ENCODE results near the gene TNFAIP8. TPM values are rescaled to one million over a fixed set of nuclear protein-coding genes. Genes with fewer than 3 reads are reported as not detected.

The TNFAIP8 gene
- total RNA-seq, 2 donors from 2014 or later: 131 to 333 TPM

DNA sequence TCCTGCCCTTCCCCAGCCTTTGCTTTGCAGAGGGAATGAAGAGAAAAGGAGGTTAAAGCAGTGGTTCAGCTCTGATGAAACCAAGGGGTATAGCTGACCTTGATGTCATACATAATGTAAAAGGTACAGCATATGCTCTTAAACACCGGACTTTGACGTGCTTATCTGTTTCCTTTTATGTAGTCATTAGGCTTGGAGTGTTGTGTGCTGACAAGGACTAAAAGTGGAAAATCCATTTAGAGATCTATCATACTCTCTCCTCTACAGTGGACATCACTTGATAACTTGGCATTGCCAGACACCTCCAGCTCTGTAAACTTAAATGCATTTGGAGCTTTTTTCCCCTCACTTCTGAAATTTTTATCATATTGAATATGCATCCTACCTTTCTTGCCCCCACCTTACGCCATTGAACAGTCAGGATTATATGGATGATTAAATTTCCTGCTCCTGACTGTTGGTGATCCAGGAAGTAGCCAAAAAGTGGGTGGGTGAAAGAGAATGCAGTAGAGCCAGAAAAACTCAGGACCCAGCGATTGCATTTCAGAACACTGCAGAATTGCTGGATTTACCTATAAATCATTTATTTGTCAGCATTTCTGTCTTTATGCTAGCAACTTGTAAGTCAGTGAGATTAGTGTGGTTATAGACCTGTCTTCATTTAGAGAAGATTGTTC lies 4.1 kb downstream of the TNFAIP8 start:
- Mint-ChIP-seq H3K4me3 (peak overlapping the region; percentile 97), H3K27me3 (no peaks in the 10 kb centered on the region), H3K9me3 (no peaks in the 10 kb centered on the region), H3K4me1 (ENCODE audit: low read depth in 2 of 2) (peaks cover 66 to 83% of the 10 kb centered on the region in 2 donors), H3K27ac (peak overlapping the region; percentile 85 to 99), H3K36me3 (peaks cover 58% of the 10 kb centered on the region)
- DNase-seq (ENCODE audit: low spot score): no peak
- no peak for ATAC-seq

DNA sequence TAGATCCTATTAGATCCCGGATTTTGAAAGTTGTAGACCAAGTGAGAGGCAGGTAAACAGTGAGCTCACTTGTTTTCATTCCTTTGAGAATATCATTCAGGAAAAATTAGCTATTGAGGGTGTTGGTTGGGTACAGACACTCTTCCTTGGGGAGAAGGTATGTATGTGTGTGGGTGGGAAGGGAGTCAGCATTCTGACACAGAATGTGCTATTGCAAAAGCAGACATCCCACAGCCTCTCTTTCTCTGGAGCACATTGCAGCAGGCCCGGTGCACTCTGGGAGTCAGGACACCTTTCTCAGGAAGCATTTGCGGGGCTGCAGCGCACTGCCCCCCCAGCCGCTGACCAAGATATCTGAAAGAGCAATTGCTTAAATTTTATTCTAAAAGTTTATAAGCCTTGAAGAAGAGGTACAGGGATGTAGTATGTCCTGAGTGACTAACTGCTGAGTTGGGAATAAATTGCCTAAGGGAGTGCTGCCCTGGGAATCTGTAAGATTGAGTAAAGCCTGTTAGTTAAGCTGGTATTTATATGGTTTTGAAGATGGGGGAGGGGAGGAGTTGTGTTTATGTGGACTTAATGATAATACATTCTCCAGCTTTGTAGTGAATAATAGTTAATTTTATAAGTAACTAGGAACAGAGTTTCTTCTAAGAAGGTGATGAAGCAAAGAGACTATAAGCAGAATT lies 5.2 kb downstream of the TNFAIP8 start:
- DNase-seq (ENCODE audit: low spot score): no peak
- Mint-ChIP-seq H3K27me3 (no peaks in the 10 kb centered on the region), H3K4me1 (ENCODE audit: low read depth in 2 of 2) (peaks cover 72 to 90% of the 10 kb centered on the region in 2 donors), H3K27ac (peak overlapping the region; percentile 85 to 99), H3K4me3 (peak overlapping the region; percentile 97), H3K36me3 (peaks cover 64% of the 10 kb centered on the region), H3K9me3 (no peaks in the 10 kb centered on the region)
- ATAC-seq: no peak

DNA sequence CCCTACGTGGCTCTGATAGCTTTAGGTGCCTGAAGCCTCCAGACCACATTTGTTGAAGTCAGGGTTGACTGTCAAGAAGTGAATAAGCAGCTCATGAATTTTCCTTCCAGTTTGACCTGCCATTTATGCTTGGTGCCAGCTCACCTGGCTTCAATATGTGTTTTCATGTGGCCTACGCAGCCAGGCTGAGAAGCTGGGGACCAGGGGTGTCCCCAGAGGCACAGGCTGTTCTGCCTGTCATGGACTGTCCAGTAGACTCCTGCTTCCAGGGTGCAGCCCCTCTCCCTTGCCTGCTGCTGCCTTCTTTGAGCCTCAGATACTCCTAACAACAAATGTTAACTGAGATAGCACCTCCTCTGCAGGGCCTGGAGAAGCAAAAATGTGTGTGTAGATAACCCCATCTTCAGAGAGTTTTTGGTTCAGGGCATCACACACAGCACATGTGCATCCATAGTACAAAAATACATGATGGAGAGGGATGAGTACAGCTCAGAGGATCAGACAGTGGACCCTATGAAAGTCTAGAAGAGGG lies 5.8 kb downstream of the TNFAIP8 start:
- peaks cover 79 to 96% of the 10 kb centered on the region in 2 donors for H3K4me1 Mint-ChIP-seq (ENCODE audit: low read depth in 2 of 2)
- no peaks in the 10 kb centered on the region for H3K27me3 Mint-ChIP-seq
- H3K9me3 Mint-ChIP-seq: no peaks in the 10 kb centered on the region
- ATAC-seq (no peak), DNase-seq (ENCODE audit: low spot score) (no peak)
- H3K36me3 Mint-ChIP-seq: peaks cover 63% of the 10 kb centered on the region
- H3K27ac Mint-ChIP-seq: peak overlapping the region; percentile 85 to 99
- H3K4me3 Mint-ChIP-seq: peak overlapping the region; percentile 97

DNA sequence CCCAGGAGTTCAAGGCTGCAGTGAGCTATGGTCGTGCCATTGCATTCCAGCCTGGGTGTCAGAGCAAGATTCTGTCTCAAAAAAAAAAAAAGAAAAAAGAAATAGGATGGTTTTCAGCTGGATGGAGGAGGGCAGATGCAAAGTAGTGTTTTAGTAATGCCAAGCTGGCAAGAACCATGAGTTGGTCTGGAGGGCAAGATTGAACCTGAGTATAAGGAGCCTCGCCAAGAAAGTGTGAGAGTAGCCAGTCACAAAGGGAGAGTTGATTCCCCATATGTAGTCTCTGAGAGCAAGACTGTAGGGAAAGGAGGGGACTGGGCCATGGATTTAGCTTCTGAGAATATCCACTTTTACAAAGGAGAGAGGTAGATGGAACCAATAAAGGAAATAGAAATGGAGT lies 6.9 kb downstream of the TNFAIP8 start:
- Mint-ChIP-seq H3K9me3 (no peaks in the 10 kb centered on the region), H3K27me3 (no peaks in the 10 kb centered on the region), H3K27ac (peak overlapping the region; percentile 85 to 99), H3K36me3 (peaks cover 52% of the 10 kb centered on the region), H3K4me1 (ENCODE audit: low read depth in 2 of 2) (peaks cover 83 to 97% of the 10 kb centered on the region in 2 donors), H3K4me3 (peak overlapping the region; percentile 97)
- DNase-seq (ENCODE audit: low spot score): no peak
- no peak for ATAC-seq

DNA sequence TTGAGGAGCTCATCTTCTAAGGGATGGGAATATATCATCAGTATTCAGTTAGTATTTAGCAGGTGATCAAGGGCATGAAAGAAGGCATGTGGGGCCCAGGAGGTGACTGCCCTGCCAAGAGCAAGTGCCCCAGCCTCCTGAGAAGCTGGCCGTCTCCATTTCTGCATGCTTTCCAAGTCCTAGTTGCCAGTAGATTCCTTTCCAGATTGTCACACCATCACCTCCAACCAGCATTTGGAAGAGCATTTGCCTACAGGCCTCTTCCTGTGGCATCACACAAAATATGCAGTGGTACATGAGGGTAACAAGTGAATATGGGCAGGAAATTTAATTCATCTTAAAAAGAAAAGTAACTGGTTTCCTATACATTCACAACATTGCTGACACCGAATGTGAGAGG lies 7.5 kb downstream of the TNFAIP8 start:
- DNase-seq (ENCODE audit: low spot score) (no peak), ATAC-seq (no peak)
- no peaks in the 10 kb centered on the region for H3K9me3 Mint-ChIP-seq
- H3K36me3 Mint-ChIP-seq: peaks cover 50% of the 10 kb centered on the region
- H3K27me3 Mint-ChIP-seq: no peaks in the 10 kb centered on the region
- peak overlapping the region; percentile 97 for H3K4me3 Mint-ChIP-seq
- peak overlapping the region; percentile 85 to 99 for H3K27ac Mint-ChIP-seq
- peaks cover 84 to 97% of the 10 kb centered on the region in 2 donors for H3K4me1 Mint-ChIP-seq (ENCODE audit: low read depth in 2 of 2)

DNA sequence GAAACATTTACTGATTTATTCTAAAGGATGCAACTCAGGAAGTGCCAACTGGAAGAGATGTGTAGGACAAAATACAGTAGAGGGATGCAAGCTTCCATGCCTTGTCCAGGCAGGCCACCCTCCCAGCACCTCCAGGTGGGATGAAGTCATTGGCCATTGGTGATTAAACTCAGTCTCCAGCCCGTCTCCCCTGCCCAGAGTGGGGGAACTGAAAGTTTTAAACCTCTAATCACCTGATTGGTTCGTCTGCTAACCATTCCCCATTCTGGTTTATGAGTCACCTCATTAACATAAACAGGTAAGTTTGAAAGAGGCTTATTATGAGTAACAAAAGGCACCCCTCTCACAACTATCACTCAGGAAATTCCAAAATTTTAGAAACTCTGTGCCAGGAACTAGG lies 8.1 kb downstream of the TNFAIP8 start:
- no peak for ATAC-seq
- Mint-ChIP-seq H3K4me1 (ENCODE audit: low read depth in 2 of 2) (peaks cover 84 to 96% of the 10 kb centered on the region in 2 donors), H3K27me3 (no peaks in the 10 kb centered on the region), H3K9me3 (no peaks in the 10 kb centered on the region), H3K27ac (peak overlapping the region; percentile 85 to 99), H3K4me3 (peak overlapping the region; percentile 97), H3K36me3 (peaks cover 49% of the 10 kb centered on the region)
- no peak for DNase-seq (ENCODE audit: low spot score)

DNA sequence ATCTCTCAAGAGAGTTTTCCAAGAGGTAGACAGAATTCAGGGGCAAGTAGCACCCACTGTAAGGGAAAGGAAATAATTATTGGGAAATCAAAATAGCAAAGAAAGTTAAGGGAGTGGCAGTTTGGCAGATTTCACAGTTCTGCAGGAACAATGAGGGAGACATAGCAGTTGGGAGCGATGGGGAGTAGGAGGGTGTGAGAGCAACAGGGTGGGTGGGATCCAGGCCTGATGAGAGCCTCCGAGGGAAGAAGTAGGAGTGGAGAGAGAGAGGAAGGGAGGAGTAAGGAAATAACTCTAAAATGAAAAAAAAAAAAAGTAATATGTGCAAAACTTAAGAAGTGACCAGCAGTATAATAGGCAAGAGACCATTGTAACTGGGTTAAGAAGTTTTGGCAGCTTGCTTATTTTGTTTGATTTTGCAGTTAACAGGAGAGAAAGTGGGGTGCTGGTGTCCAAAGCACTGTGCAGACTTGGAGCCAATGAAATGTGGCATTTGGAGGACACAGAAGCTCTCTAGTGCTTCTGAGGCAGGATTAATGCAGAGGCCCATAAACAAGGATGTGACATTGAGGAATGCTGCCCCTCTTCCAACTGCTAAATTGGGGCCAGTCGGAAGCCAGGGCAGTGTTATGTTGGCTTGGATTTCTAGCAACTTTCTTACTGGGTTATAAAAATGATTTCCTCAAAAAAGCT lies 10.2 kb downstream of the TNFAIP8 start:
- no peaks in the 10 kb centered on the region for H3K9me3 Mint-ChIP-seq
- peak overlapping the region; percentile 85 to 99 for H3K27ac Mint-ChIP-seq
- H3K27me3 Mint-ChIP-seq: no peaks in the 10 kb centered on the region
- DNase-seq (ENCODE audit: low spot score): no peak
- H3K4me1 Mint-ChIP-seq (ENCODE audit: low read depth in 2 of 2): peaks cover 72 to 91% of the 10 kb centered on the region in 2 donors
- peak overlapping the region; percentile 71 for H3K4me3 Mint-ChIP-seq
- peaks cover 38% of the 10 kb centered on the region for H3K36me3 Mint-ChIP-seq
- ATAC-seq: no peak

DNA sequence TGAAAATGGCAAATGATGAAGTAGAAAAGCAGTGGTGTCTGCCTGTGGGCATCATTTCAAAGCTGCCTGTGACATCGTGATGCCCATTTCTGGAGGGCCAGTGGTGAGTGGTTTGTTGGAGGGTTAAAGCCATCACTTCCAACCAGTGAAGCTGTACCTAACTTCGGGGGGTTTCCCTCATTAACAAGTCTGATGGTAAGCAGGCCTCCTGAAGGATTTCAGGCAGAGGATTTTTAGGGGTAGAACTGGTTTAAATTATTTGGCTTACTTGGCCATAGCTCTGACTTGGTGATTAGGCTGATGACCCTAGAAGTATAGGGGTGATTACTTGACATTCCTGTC lies 10.7 kb downstream of the TNFAIP8 start:
- no peak for DNase-seq (ENCODE audit: low spot score)

DNA sequence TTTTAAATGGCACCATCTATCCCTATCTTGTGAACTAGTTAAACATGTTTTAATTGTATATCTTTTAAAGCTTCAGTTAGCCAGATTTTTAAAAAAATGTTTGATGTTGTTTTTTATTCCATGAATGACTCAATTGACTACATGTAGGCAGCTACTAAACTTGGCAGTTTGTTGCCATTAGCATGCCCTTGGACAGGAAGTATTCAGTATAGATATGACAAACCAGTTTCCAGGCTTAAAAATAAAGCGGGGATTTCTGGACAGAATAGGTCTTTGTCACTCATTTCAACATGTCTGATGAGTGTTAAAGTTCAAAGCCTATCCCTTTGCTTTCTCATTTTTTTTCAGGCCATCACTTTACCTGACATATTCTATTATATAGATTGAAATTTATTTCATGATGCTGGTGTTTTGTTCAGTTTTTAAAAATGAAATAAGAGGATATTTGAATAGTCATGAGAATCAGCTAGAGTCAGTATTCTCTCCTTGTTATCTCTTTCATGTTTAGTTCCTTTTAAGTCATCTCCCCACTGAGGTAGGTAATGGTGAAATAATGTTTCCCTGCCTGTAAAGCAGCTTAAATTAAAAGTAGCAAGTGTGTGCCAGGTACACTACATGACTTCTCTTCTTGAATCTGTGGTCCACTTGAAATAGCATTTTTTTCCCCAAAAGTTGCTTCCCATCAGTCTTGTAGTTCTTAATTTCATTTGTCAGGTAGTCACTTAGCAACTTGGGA lies 11.9 kb downstream of the TNFAIP8 start:
- peak overlapping the region; percentile 71 for H3K4me3 Mint-ChIP-seq
- H3K4me1 Mint-ChIP-seq (ENCODE audit: low read depth in 2 of 2): peaks cover 63 to 81% of the 10 kb centered on the region in 2 donors
- no peaks in the 10 kb centered on the region for H3K9me3 Mint-ChIP-seq
- H3K27ac Mint-ChIP-seq: peak overlapping the region; percentile 85 to 99
- peaks cover 28% of the 10 kb centered on the region for H3K36me3 Mint-ChIP-seq
- ATAC-seq (peak; percentile 86 to 87), DNase-seq (ENCODE audit: low spot score) (no peak)
- no peaks in the 10 kb centered on the region for H3K27me3 Mint-ChIP-seq

More for the DNA sequence above, 10.7 kb downstream of the TNFAIP8 start:
- H3K27me3 Mint-ChIP-seq: no peaks in the 10 kb centered on the region
- H3K27ac Mint-ChIP-seq: peak overlapping the region; percentile 85 to 99
- H3K36me3 Mint-ChIP-seq: peaks cover 36% of the 10 kb centered on the region
- peak overlapping the region; percentile 71 for H3K4me3 Mint-ChIP-seq
- no peaks in the 10 kb centered on the region for H3K9me3 Mint-ChIP-seq
- H3K4me1 Mint-ChIP-seq (ENCODE audit: low read depth in 2 of 2): peaks cover 73 to 91% of the 10 kb centered on the region in 2 donors
- ATAC-seq: peak in 1 of 2 donors; percentile 32

DNA sequence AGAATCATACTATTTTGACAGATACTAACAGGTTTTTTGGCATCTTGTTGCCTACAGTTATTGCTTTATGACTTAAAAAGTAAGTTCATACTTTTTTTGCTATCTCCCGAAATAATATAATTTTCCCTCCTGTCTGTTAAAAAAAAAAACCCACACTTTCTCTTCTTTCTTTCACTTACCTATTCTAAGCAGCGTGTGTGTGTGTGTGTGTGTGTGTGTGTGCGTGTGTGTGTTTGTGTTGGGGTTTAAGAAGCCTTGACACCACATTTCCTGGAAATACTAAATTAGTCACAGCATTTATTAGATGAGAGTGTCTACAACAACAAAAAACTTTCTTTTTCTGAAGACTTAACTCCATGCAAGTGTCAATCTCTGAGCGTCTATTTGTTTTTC lies 12.4 kb downstream of the TNFAIP8 start:
- ATAC-seq: peak; percentile 65 to 66
- H3K4me3 Mint-ChIP-seq: peak overlapping the region; percentile 71
- peaks cover 28% of the 10 kb centered on the region for H3K36me3 Mint-ChIP-seq
- no peaks in the 10 kb centered on the region for H3K27me3 Mint-ChIP-seq
- peaks cover 62 to 81% of the 10 kb centered on the region in 2 donors for H3K4me1 Mint-ChIP-seq (ENCODE audit: low read depth in 2 of 2)
- no peak for DNase-seq (ENCODE audit: low spot score)
- peak overlapping the region; percentile 85 to 99 for H3K27ac Mint-ChIP-seq
- peaks cover 4% of the 10 kb centered on the region for H3K9me3 Mint-ChIP-seq

DNA sequence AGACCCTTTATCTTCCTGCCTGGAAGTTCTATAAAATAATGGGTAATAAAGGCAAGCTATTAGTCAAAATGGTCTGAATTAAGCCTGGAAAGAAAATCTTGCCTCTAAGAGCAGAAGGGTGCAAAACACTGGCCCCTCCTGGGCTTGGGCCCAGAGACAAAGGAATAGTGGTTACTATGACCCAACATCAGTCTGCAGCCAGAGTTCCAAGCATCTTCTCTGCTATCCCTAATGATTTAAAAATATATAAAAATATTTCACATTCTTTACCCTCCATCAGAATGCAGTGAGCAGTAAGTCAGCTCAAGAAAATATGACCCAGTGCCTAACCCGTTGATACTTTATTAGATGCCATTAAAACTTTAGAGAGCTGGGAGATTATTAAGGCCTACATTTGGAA lies 14.7 kb downstream of the TNFAIP8 start:
- Mint-ChIP-seq H3K36me3 (peaks cover 32% of the 10 kb centered on the region), H3K27ac (peak overlapping the region; percentile 85 to 99), H3K4me3 (peak overlapping the region; percentile 14), H3K4me1 (ENCODE audit: low read depth in 2 of 2) (peaks cover 57 to 70% of the 10 kb centered on the region in 2 donors), H3K27me3 (no peaks in the 10 kb centered on the region), H3K9me3 (peaks cover 7% of the 10 kb centered on the region)
- no peak for ATAC-seq
- DNase-seq (ENCODE audit: low spot score): no peak

DNA sequence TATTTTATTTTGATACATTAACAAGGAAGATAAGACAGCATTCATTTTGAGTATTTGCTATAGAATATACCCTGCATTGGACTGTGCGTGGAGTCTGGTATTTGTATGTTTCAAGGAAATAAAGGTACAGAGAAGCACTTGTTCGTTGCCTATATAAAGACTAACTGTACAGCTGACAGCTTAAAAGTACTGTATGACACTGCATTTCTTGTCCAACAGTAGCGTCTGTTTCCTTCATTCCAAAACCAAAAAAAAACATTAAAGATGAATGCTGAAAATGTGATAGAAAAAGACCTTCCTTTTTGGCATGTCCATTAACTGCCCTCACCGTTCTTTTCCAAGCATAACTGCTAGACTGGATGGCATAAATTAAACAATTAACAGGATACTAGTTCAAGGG lies 15.3 kb downstream of the TNFAIP8 start:
- ATAC-seq: no peak

DNA sequence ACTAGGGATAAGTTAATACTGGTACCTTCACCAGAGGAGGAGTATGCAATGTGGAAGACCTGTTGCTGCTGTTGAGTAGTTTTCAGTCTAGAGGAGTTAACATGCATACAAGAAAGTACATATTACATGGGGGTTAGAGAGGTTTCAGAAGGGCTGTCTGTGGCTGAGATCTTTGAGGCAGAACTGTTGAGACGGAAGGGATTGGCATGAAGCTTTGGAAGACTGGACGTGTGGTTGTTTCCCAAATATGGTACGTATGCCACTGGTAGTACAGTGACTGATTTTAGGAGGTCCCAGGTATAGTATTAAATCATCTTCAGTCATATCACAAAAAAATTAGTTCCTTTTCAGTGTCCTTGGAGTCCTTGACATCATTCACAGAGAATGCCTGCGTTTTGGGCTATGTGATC lies 17.6 kb downstream of the TNFAIP8 start:
- Mint-ChIP-seq H3K4me1 (ENCODE audit: low read depth in 2 of 2) (peaks cover 45 to 52% of the 10 kb centered on the region in 2 donors), H3K9me3 (peaks cover 7% of the 10 kb centered on the region), H3K36me3 (peaks cover 18% of the 10 kb centered on the region), H3K27ac (peak overlapping the region; percentile 52 to 86), H3K4me3 (peak overlapping the region; percentile 36), H3K27me3 (no peaks in the 10 kb centered on the region)
- peak in 1 of 2 donors; percentile 20 for ATAC-seq
- DNase-seq (ENCODE audit: low spot score): no peak

More for the DNA sequence above, 15.3 kb downstream of the TNFAIP8 start:
- no peaks in the 10 kb centered on the region for H3K27me3 Mint-ChIP-seq
- H3K4me3 Mint-ChIP-seq: peak overlapping the region; percentile 47
- peaks cover 7% of the 10 kb centered on the region for H3K9me3 Mint-ChIP-seq
- peak overlapping the region; percentile 85 to 99 for H3K27ac Mint-ChIP-seq
- no peak for DNase-seq (ENCODE audit: low spot score)
- peaks cover 50 to 63% of the 10 kb centered on the region in 2 donors for H3K4me1 Mint-ChIP-seq (ENCODE audit: low read depth in 2 of 2)
- peaks cover 27% of the 10 kb centered on the region for H3K36me3 Mint-ChIP-seq
